GM23338 (cell line): ENCODE data around the gene USP32.

ENCODE experiments used
- CTCF ChIP-seq, 2 experiments: fragments of 200-600 bp in 1 of 2; sonication (generic) in 1 of 2; conservative IDR thresholded peaks; 2 replicates each; pipeline versions ENCODE4 v1.5.1 to v1.6.1; 2016 to 2017; ENCODE audit warnings: antibody characterized with exemption in 2 of 2, low read depth in 2 of 2, mild to moderate bottlenecking in 2 of 2, moderate library complexity in 1 of 2
- POLR2AphosphoS5 ChIP-seq: IDR thresholded peaks from 2 replicates; pipeline ENCODE4 v1.6.1; 2016; ENCODE audit warnings: antibody characterized with exemption, low read depth

GRCh38 chr17:60151355-60151754 lies 240.6 kb downstream of the USP32 start:
- TF ChIP-seq CTCF (conservative IDR thresholded peaks at IDR 0.05; ENCODE audit: low read depth in 2 of 2) (no peak), POLR2AphosphoS5 (no peak)
